ENCODE results near the gene THBD.

The THBD gene

GRCh38 chr20:23077277-23077676, 27.8 kb upstream of the THBD start:
- no peaks in the 10 kb centered on the region for H3K27me3 ChIP-seq (ENCODE audit: control insufficient read depth, insufficient read depth, low read length)
- no peaks in the 10 kb centered on the region for H3K9me3 ChIP-seq (ENCODE audit: control insufficient read depth, low read length)
- no peak overlapping the region for H3K9ac ChIP-seq
- no peak overlapping the region for H3K27ac ChIP-seq
- H3K4me3 ChIP-seq (ENCODE audit: low read depth, low read length), result no peak overlapping the region
- no peak overlapping the region for H3K4me2 ChIP-seq (ENCODE audit: low read length)
- H3K4me1 ChIP-seq, result peaks cover 4% of the 10 kb centered on the region
- TF ChIP-seq CTCF (IDR thresholded peaks at IDR 0.05), result no peak
- no peaks in the 10 kb centered on the region for H3K36me3 ChIP-seq (ENCODE audit: control insufficient read depth, insufficient read depth, low read length)
- no peaks in the 10 kb centered on the region for H3K79me2 ChIP-seq
- no peak overlapping the region for H2AFZ ChIP-seq

- Histone ChIP-seq H3K4me3 (ENCODE audit: low read depth, low read length) (no peak overlapping the region), H3K36me3 (ENCODE audit: control insufficient read depth, insufficient read depth, low read length) (no peaks in the 10 kb centered on the region), H3K27me3 (ENCODE audit: control insufficient read depth, insufficient read depth, low read length) (no peaks in the 10 kb centered on the region), H3K9ac (no peak overlapping the region), H3K4me1 (peaks cover 4% of the 10 kb centered on the region), H3K4me2 (ENCODE audit: low read length) (no peak overlapping the region), H3K79me2 (no peaks in the 10 kb centered on the region), H2AFZ (no peak overlapping the region), H3K27ac (no peak overlapping the region), H3K9me3 (ENCODE audit: control insufficient read depth, low read length) (no peaks in the 10 kb centered on the region)
- no peak for TF ChIP-seq CTCF (IDR thresholded peaks at IDR 0.05)
Measured at GRCh38 chr20:23074052-23074451, 24.6 kb upstream of the THBD start.

- Histone ChIP-seq H3K4me1 (peaks cover 4% of the 10 kb centered on the region), H3K27me3 (ENCODE audit: control insufficient read depth, insufficient read depth, low read length) (no peaks in the 10 kb centered on the region), H2AFZ (no peak overlapping the region), H3K4me2 (ENCODE audit: low read length) (no peak overlapping the region), H3K9me3 (ENCODE audit: control insufficient read depth, low read length) (no peaks in the 10 kb centered on the region), H3K27ac (no peak overlapping the region), H3K79me2 (no peaks in the 10 kb centered on the region), H3K36me3 (ENCODE audit: control insufficient read depth, insufficient read depth, low read length) (no peaks in the 10 kb centered on the region), H3K4me3 (ENCODE audit: low read depth, low read length) (no peak overlapping the region), H3K9ac (no peak overlapping the region)
- no peak for TF ChIP-seq CTCF (IDR thresholded peaks at IDR 0.05)
Measured at GRCh38 chr20:23072892-23073586, 23.6 kb upstream of the THBD start.

DNA sequence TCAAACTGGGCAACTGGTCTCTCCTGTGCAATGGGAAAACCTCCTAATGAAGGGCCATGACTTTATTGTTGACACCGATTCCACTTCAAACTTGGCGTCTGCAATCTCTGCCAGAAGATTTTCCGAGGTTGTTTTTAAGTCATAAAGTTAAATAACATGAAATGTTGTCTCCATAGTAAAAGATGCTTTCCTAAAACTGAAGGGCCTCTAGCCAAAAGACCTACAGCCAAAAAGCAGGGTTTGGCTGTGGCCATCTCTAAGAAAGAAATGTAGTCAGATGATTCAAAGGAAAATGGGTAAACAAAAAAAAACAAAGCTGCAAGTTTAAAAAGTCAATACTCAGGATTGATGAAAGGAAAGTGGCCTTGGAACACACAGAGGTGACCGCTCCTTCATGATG, 22.5 kb upstream of the THBD start:
- no peak overlapping the region for H3K9ac ChIP-seq
- peaks cover 4% of the 10 kb centered on the region for H3K4me1 ChIP-seq
- H3K27me3 ChIP-seq (ENCODE audit: control insufficient read depth, insufficient read depth, low read length), result no peaks in the 10 kb centered on the region
- no peak overlapping the region for H3K4me2 ChIP-seq (ENCODE audit: low read length)
- H2AFZ ChIP-seq, result no peak overlapping the region
- no peak overlapping the region for H3K4me3 ChIP-seq (ENCODE audit: low read depth, low read length)
- no peak for TF ChIP-seq CTCF (IDR thresholded peaks at IDR 0.05)
- H3K9me3 ChIP-seq (ENCODE audit: control insufficient read depth, low read length), result no peaks in the 10 kb centered on the region
- H3K27ac ChIP-seq, result no peak overlapping the region
- no peaks in the 10 kb centered on the region for H3K36me3 ChIP-seq (ENCODE audit: control insufficient read depth, insufficient read depth, low read length)
- H3K79me2 ChIP-seq, result no peaks in the 10 kb centered on the region

DNA sequence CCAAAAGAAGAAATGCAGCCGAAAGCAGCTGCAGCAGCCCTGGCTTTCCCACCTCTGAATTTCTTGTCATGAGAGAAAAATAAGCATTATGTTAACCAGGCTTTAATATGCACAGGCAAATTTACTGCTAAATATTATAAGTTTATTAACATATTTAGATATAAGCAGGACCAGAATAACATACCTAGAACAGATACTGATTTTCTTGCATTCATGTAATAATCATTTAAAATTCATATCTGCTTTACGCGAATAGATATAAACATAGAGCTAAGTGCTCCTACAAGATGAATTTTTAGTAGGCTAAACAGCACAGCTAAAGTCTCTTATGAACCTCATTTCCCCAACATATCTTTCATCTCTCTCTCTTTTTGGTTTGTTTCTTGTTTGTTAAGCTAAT, 21.9 kb upstream of the THBD start:
- no peaks in the 10 kb centered on the region for H3K27me3 ChIP-seq (ENCODE audit: control insufficient read depth, insufficient read depth, low read length)
- H3K9me3 ChIP-seq (ENCODE audit: control insufficient read depth, low read length), result no peaks in the 10 kb centered on the region
- no peak overlapping the region for H3K4me2 ChIP-seq (ENCODE audit: low read length)
- no peak overlapping the region for H2AFZ ChIP-seq
- no peaks in the 10 kb centered on the region for H3K4me1 ChIP-seq
- H3K36me3 ChIP-seq (ENCODE audit: control insufficient read depth, insufficient read depth, low read length), result no peaks in the 10 kb centered on the region
- no peak overlapping the region for H3K9ac ChIP-seq
- TF ChIP-seq CTCF (IDR thresholded peaks at IDR 0.05), result no peak
- H3K79me2 ChIP-seq, result no peaks in the 10 kb centered on the region
- H3K27ac ChIP-seq, result no peak overlapping the region
- no peak overlapping the region for H3K4me3 ChIP-seq (ENCODE audit: low read depth, low read length)

Data from parathyroid adenoma (tissue), 2 donors.